Measurements from ENCODE around the gene OR4D2.

- TF ChIP-seq EZH2 (IDR thresholded peaks at IDR 0.05; ENCODE audit: insufficient read depth, poor library complexity, severe bottlenecking) (no peak), EZH2phosphoT487 (IDR thresholded peaks at IDR 0.05; ENCODE audit: insufficient read depth, low read depth) (no peak)
Observed at GRCh38 chr17:58174871-58175270, 8.1 kb downstream of the OR4D2 start.

Data from GM23248 (cell line).